Measurements from ENCODE around the gene KAT8. TPM values are rescaled to one million over a fixed set of nuclear protein-coding genes. Genes with fewer than 3 reads are reported as not detected.

Gene KAT8
- total RNA-seq, 1 donor from 2014 or later = 56.0 TPM

- Mint-ChIP-seq H3K36me3 (ENCODE audit: unreplicated experiment) (peaks cover 8% of the 10 kb centered on the region), H3K27me3 (ENCODE audit: unreplicated experiment) (no peaks in the 10 kb centered on the region), H3K4me3 (ENCODE audit: unreplicated experiment) (no peak overlapping the region), H3K4me1 (ENCODE audit: unreplicated experiment) (peaks cover 4% of the 10 kb centered on the region), H3K27ac (ENCODE audit: unreplicated experiment) (no peak overlapping the region), H3K9me3 (ENCODE audit: unreplicated experiment) (no peaks in the 10 kb centered on the region)
- TF ChIP-seq CTCF (IDR thresholded peaks at IDR 0.05) = no peak
- no peak for DNase-seq (ENCODE audit: extremely low spot score, unreplicated experiment)
These were observed 30.9 kb upstream of the KAT8 start for GRCh38 chr16:31086629-31086906.

- H3K36me3 Mint-ChIP-seq (ENCODE audit: unreplicated experiment) = peaks cover 8% of the 10 kb centered on the region
- no peak overlapping the region for H3K4me3 Mint-ChIP-seq (ENCODE audit: unreplicated experiment)
- peaks cover 6% of the 10 kb centered on the region for H3K4me1 Mint-ChIP-seq (ENCODE audit: unreplicated experiment)
- no peak for DNase-seq (ENCODE audit: extremely low spot score, unreplicated experiment)
- no peaks in the 10 kb centered on the region for H3K27me3 Mint-ChIP-seq (ENCODE audit: unreplicated experiment)
- no peaks in the 10 kb centered on the region for H3K9me3 Mint-ChIP-seq (ENCODE audit: unreplicated experiment)
- TF ChIP-seq CTCF (IDR thresholded peaks at IDR 0.05) = no peak
- H3K27ac Mint-ChIP-seq (ENCODE audit: unreplicated experiment) = no peak overlapping the region
These were observed 30.0 kb upstream of the KAT8 start for GRCh38 chr16:31087481-31087880.

- H3K4me1 Mint-ChIP-seq (ENCODE audit: unreplicated experiment) = peaks cover 10% of the 10 kb centered on the region
- no peak for TF ChIP-seq CTCF (IDR thresholded peaks at IDR 0.05)
- no peak overlapping the region for H3K4me3 Mint-ChIP-seq (ENCODE audit: unreplicated experiment)
- DNase-seq (ENCODE audit: extremely low spot score, unreplicated experiment) = no peak
- H3K36me3 Mint-ChIP-seq (ENCODE audit: unreplicated experiment) = peaks cover 8% of the 10 kb centered on the region
- H3K27ac Mint-ChIP-seq (ENCODE audit: unreplicated experiment) = no peak overlapping the region
- H3K27me3 Mint-ChIP-seq (ENCODE audit: unreplicated experiment) = no peaks in the 10 kb centered on the region
- no peaks in the 10 kb centered on the region for H3K9me3 Mint-ChIP-seq (ENCODE audit: unreplicated experiment)
These were observed 29.5 kb upstream of the KAT8 start for GRCh38 chr16:31087971-31088370.

- H3K4me1 Mint-ChIP-seq (ENCODE audit: unreplicated experiment) = peaks cover 15% of the 10 kb centered on the region
- H3K27ac Mint-ChIP-seq (ENCODE audit: unreplicated experiment) = no peak within 1 kb of the TSS
- peaks cover 6% of the 10 kb centered on the region for H3K36me3 Mint-ChIP-seq (ENCODE audit: unreplicated experiment)
- no peak for TF ChIP-seq CTCF (IDR thresholded peaks at IDR 0.05)
- H3K4me3 Mint-ChIP-seq (ENCODE audit: unreplicated experiment) = no peak within 1 kb of the TSS
- H3K9me3 Mint-ChIP-seq (ENCODE audit: unreplicated experiment) = no peaks in the 10 kb centered on the region
- H3K27me3 Mint-ChIP-seq (ENCODE audit: unreplicated experiment) = no peaks in the 10 kb centered on the region
- DNase-seq (ENCODE audit: extremely low spot score, unreplicated experiment) = no peak
These were observed 28.8 kb upstream of the KAT8 start, which contains the start of gene PRSS53 for GRCh38 chr16:31088459-31089183. PRSS53 (minus strand) TSS chr16:31088943; CDS start chr16:31088809, 134 bp downstream.

- no peaks in the 10 kb centered on the region for H3K27me3 Mint-ChIP-seq (ENCODE audit: unreplicated experiment)
- H3K9me3 Mint-ChIP-seq (ENCODE audit: unreplicated experiment) = no peaks in the 10 kb centered on the region
- DNase-seq (ENCODE audit: extremely low spot score, unreplicated experiment) = no peak
- TF ChIP-seq CTCF (IDR thresholded peaks at IDR 0.05) = no peak
- peaks cover 20% of the 10 kb centered on the region for H3K4me1 Mint-ChIP-seq (ENCODE audit: unreplicated experiment)
- peaks cover 6% of the 10 kb centered on the region for H3K36me3 Mint-ChIP-seq (ENCODE audit: unreplicated experiment)
- no peak overlapping the region for H3K27ac Mint-ChIP-seq (ENCODE audit: unreplicated experiment)
- H3K4me3 Mint-ChIP-seq (ENCODE audit: unreplicated experiment) = no peak overlapping the region
These were observed 28.3 kb upstream of the KAT8 start for GRCh38 chr16:31089199-31089598.
